PC-9 (cell line): ENCODE data around the gene DAND5.

Experiments used
- CTCF ChIP-seq: fragments of 200-600 bp; sonication (generic); conservative IDR thresholded peaks from 2 replicates; pipeline ENCODE4 v1.6.1; 2017; ENCODE audit warnings: mixed run types, antibody characterized with exemption, mild to moderate bottlenecking, moderate library complexity
- EZH2 ChIP-seq: fragments of 200-600 bp; sonication (generic); IDR thresholded peaks from 2 replicates; pipeline ENCODE4 v1.8.0; 2017; ENCODE audit warnings: antibody characterized with exemption, low read depth

- TF ChIP-seq CTCF: no peak
- TF ChIP-seq EZH2: no peak
Measured at GRCh38 chr19:12967907-12968306, 1.5 kb upstream of the DAND5 start.
